KMS-11 (cell line): ENCODE measurements around the gene RBBP8NL.

Experiments used
- H2AFZ ChIP-seq: fragments of 200-600 bp; sonication (generic); 2 replicates; pipeline ENCODE4 v1.6.1; 2016; ENCODE audit warnings: antibody characterized with exemption, mixed run types, low read depth
- H3K27ac ChIP-seq: fragments of 200-600 bp; sonication (generic); 2 replicates; pipeline ENCODE4 v1.6.1; 2016; ENCODE audit warnings: mild to moderate bottlenecking, mixed run types
- H3K27me3 ChIP-seq: fragments of 200-600 bp; sonication (generic); 2 replicates; pipeline ENCODE4 v1.6.1; 2017; ENCODE audit warnings: mild to moderate bottlenecking, low read depth, mixed run types, moderate library complexity; ENCODE audit not compliant: insufficient read depth
- H3K36me3 ChIP-seq: fragments of 200-600 bp; sonication (generic); 2 replicates; pipeline ENCODE4 v1.6.1; 2017; ENCODE audit warnings: mild to moderate bottlenecking, mixed run types; ENCODE audit not compliant: insufficient read depth
- H3K4me1 ChIP-seq: fragments of 200-600 bp; sonication (generic); 2 replicates; pipeline ENCODE4 v1.6.1; 2016; ENCODE audit warnings: mild to moderate bottlenecking, low read depth, mixed run types; ENCODE audit not compliant: poor library complexity, severe bottlenecking
- H3K4me2 ChIP-seq: fragments of 200-600 bp; sonication (generic); 2 replicates; pipeline ENCODE4 v1.7.0; 2016; ENCODE audit warnings: mild to moderate bottlenecking, mixed run types
- H3K4me3 ChIP-seq: fragments of 200-600 bp; sonication (generic); IDR thresholded peaks from 2 replicates; pipeline ENCODE4 v1.6.1; 2017; ENCODE audit warnings: low read depth, low read length, mixed read lengths; ENCODE audit not compliant: insufficient read depth
- H3K79me2 ChIP-seq: fragments of 200-600 bp; sonication (generic); 2 replicates; pipeline ENCODE4 v1.6.1; 2016; ENCODE audit warnings: low read depth, mixed run types; ENCODE audit not compliant: insufficient read depth
- H3K9ac ChIP-seq: fragments of 200-600 bp; sonication (generic); 2 replicates; pipeline ENCODE4 v1.6.1; 2016; ENCODE audit warnings: mild to moderate bottlenecking, mixed run types
- H4K20me1 ChIP-seq: fragments of 200-600 bp; sonication (generic); 2 replicates; pipeline ENCODE4 v1.6.1; 2016; ENCODE audit warnings: mild to moderate bottlenecking, mixed run types; ENCODE audit not compliant: insufficient read depth
- TF ChIP-seq, protein P1 (sequence below): fragments of 200-600 bp; sonication (generic); conservative IDR thresholded peaks from 2 replicates; pipeline ENCODE4 v1.6.1; 2017; ENCODE audit warnings: low read depth, mild to moderate bottlenecking, antibody characterized with exemption, low read length, moderate library complexity, mixed read lengths

Gene RBBP8NL

DNA sequence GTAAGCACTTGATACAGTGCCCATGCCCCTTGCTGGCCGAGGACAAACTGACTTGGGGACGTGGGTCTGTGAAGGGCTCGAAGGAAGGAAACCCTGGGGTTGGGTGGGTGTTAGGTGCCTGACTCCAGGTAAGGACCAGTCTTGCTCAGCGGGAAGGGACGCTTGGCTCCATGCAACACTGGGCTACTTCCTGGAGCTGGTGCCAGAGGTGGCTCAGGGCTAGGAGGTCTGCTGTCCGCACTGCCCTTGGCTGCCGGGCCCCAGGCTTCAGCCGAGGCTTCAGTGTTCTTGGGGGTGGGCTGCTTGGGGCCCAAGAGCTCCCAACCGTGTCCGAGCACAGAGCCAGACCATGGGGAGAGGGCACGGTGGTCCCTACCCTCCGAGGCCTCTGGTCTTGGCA lies 43.1 kb upstream of the RBBP8NL start:
- TF ChIP-seq, protein P1, sequence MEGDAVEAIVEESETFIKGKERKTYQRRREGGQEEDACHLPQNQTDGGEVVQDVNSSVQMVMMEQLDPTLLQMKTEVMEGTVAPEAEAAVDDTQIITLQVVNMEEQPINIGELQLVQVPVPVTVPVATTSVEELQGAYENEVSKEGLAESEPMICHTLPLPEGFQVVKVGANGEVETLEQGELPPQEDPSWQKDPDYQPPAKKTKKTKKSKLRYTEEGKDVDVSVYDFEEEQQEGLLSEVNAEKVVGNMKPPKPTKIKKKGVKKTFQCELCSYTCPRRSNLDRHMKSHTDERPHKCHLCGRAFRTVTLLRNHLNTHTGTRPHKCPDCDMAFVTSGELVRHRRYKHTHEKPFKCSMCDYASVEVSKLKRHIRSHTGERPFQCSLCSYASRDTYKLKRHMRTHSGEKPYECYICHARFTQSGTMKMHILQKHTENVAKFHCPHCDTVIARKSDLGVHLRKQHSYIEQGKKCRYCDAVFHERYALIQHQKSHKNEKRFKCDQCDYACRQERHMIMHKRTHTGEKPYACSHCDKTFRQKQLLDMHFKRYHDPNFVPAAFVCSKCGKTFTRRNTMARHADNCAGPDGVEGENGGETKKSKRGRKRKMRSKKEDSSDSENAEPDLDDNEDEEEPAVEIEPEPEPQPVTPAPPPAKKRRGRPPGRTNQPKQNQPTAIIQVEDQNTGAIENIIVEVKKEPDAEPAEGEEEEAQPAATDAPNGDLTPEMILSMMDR, result no peak
- no peak overlapping the region for H3K27ac ChIP-seq
- H4K20me1 ChIP-seq, result no peaks in the 10 kb centered on the region
- H2AFZ ChIP-seq, result no peak overlapping the region
- no peak overlapping the region for H3K4me2 ChIP-seq
- no peaks in the 10 kb centered on the region for H3K36me3 ChIP-seq
- H3K79me2 ChIP-seq, result no peaks in the 10 kb centered on the region
- no peak overlapping the region for H3K4me3 ChIP-seq
- peaks cover 100% of the 10 kb centered on the region for H3K27me3 ChIP-seq
- no peak overlapping the region for H3K9ac ChIP-seq
- H3K4me1 ChIP-seq, result no peaks in the 10 kb centered on the region

DNA sequence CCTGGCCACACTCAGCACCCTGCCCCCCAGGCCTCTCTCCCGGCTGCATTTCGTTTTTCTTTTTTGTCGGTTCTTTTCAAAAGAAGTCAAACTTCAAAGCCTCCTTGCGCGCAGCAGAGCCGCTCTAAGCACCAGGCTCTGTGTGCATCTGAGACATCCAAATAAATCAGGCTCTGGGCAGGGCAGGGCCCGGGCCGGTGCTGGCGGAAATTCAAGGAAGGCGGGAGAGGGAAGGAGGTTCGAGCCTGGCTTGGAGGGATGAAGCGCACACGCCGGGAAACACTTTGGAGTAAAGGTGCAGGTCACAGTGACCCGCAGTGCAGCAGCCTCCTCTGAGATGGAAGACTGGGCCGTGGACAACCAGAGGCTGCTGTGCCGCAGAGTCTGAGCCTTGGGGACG lies 42.7 kb upstream of the RBBP8NL start:
- TF ChIP-seq, protein P1, result no peak
- Histone ChIP-seq H3K4me2 (no peak overlapping the region), H2AFZ (no peak overlapping the region), H3K79me2 (no peaks in the 10 kb centered on the region), H4K20me1 (no peaks in the 10 kb centered on the region), H3K4me1 (no peaks in the 10 kb centered on the region), H3K27ac (no peak overlapping the region), H3K9ac (no peak overlapping the region), H3K27me3 (peaks cover 100% of the 10 kb centered on the region), H3K4me3 (no peak overlapping the region), H3K36me3 (no peaks in the 10 kb centered on the region)

DNA sequence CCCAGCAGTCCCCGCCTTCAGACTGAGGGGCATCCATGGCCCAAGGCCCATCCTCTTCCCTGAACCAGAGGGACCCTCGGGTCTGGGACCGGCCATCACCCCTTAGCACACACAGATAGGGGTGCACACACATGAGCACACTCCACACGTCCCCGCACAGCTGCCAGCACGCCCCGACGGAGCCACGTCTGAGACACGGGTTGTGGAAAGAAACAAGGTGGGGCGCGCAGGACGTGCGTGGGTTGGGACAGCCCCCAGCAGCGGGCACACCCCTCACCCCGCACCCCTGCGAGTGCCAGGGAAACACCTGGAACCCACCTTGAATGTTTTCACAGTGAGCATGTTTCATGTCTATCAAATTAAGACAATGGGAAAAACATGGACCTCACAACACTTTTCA lies 42.0 kb upstream of the RBBP8NL start:
- TF ChIP-seq, protein P1, result no peak
- H3K27me3 ChIP-seq, result peaks cover 98% of the 10 kb centered on the region
- no peaks in the 10 kb centered on the region for H3K4me1 ChIP-seq
- H3K4me3 ChIP-seq, result no peak overlapping the region
- H3K36me3 ChIP-seq, result no peaks in the 10 kb centered on the region
- H3K9ac ChIP-seq, result no peak overlapping the region
- H4K20me1 ChIP-seq, result no peaks in the 10 kb centered on the region
- H2AFZ ChIP-seq, result no peak overlapping the region
- H3K27ac ChIP-seq, result no peak overlapping the region
- H3K4me2 ChIP-seq, result no peak overlapping the region
- no peaks in the 10 kb centered on the region for H3K79me2 ChIP-seq

DNA sequence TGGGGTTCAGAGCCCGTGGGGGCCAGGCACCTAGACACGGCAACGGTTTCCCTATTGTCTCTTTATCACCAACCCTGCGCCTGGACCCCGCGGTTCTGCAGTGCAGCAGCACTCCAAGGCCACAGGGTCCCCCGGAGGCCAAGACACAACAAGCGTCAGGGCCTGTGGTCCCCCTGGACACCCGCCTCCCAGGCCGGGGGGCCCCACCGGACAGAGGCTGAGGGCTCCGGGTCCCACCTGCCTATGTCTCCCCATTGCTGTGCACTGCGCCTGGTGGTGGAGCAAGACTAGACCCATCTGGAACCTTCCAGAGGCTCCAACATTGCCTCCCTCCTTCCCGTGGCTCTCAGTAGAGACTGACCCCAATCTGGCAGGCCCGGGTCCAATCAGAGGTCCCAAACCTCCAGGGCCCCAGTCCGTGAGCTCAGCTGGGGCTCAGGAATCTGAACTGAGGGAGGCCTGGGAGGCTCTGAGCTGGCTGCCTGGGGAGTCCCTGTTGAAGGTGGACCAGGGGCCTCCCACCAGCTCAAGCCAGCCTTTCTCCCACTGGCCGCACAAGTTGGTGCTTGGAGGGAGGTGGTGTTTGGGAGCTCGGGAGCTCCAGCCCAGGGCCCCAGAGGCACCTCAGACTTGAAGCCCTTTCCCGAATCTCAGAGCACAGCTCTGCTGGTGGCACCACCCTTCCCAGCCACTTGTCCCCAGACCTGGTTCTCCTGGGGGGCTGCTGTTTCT lies 39.6 kb upstream of the RBBP8NL start:
- Histone ChIP-seq H2AFZ (no peak overlapping the region), H4K20me1 (no peaks in the 10 kb centered on the region), H3K4me1 (no peaks in the 10 kb centered on the region), H3K79me2 (no peaks in the 10 kb centered on the region), H3K4me2 (no peak overlapping the region), H3K27me3 (peaks cover 98% of the 10 kb centered on the region), H3K27ac (no peak overlapping the region), H3K36me3 (no peaks in the 10 kb centered on the region), H3K4me3 (no peak overlapping the region), H3K9ac (no peak overlapping the region)
- TF ChIP-seq, protein P1, result no peak
